ENCODE results near the gene CFAP54. TPM values are rescaled to one million over a fixed set of nuclear protein-coding genes. Genes with fewer than 3 reads are reported as not detected.

The CFAP54 gene
- total RNA-seq, 2 experiments from 2014 or later = 0.37 to 0.44 TPM

GRCh38 chr12:96906498-96906848, 417.1 kb downstream of the CFAP54 start:
- Mint-ChIP-seq H3K9me3 (ENCODE audit: low read depth) (no peaks in the 10 kb centered on the region), H3K27ac (peak overlapping the region; percentile 97), H3K36me3 (ENCODE audit: low read depth) (peaks cover 29% of the 10 kb centered on the region), H3K27me3 (no peaks in the 10 kb centered on the region), H3K4me1 (peaks cover 36% of the 10 kb centered on the region), H3K4me3 (peak overlapping the region; percentile 84)
- DNase-seq (no peak), ATAC-seq (no peak)
- ChIA-PET CTCF (no interaction called here), POLR2A (no interaction called here)
- intact Hi-C loops (cut with DNase I, micrococcal nuclease) = loop anchor here (2.0 to 5.0 kb wide), 8 partner anchors 184 to 1736 kb away; partner anchors contain the start of genes CFAP54 (in 1 of the 2), IKBIP (in 1 of the 2), LTA4H (in 1 of the 2) and SNRPF (in 1 of the 2)

- Mint-ChIP-seq H3K27me3 (no peaks in the 10 kb centered on the region), H3K9me3 (ENCODE audit: low read depth) (no peaks in the 10 kb centered on the region), H3K4me1 (peaks cover 38% of the 10 kb centered on the region), H3K4me3 (peak within 1 kb of the TSS; percentile 84), H3K27ac (peak within 1 kb of the TSS; percentile 97), H3K36me3 (ENCODE audit: low read depth) (peaks cover 31% of the 10 kb centered on the region)
- ATAC-seq (peak; percentile 84), DNase-seq (peak; percentile 89)
- CTCF ChIA-PET = interaction anchor here (0.6 kb wide), 1 partner anchor 8 kb away, joined by 4 read pairs; no protein-coding TSS in a partner anchor
- POLR2A ChIA-PET = no interaction called here
- intact Hi-C loops (cut with DNase I, micrococcal nuclease) = loop anchor here (1.0 to 5.0 kb wide), 9 partner anchors 185 to 1735 kb away; partner anchors contain the start of genes SNRPF (in 2 of the 2), CFAP54 (in 1 of the 2), IKBIP (in 1 of the 2) and LTA4H (in 1 of the 2)
These were observed 417.7 kb downstream of the CFAP54 start, which contains the start of gene NEDD1 for GRCh38 chr12:96906849-96907670. NEDD1 (plus strand) TSS chr12:96907257; CDS start chr12:96909760, 2,503 bp downstream.

- Mint-ChIP-seq H3K4me3 (peak overlapping the region; percentile 84), H3K4me1 (peaks cover 39% of the 10 kb centered on the region), H3K9me3 (ENCODE audit: low read depth) (no peaks in the 10 kb centered on the region), H3K36me3 (ENCODE audit: low read depth) (peaks cover 33% of the 10 kb centered on the region), H3K27me3 (no peaks in the 10 kb centered on the region), H3K27ac (peak overlapping the region; percentile 96)
- ChIA-PET POLR2A (no interaction called here), CTCF (interaction anchor here (0.6 kb wide), 1 partner anchor 8 kb away, joined by 4 read pairs; no protein-coding TSS in a partner anchor)
- intact Hi-C loops (cut with DNase I, micrococcal nuclease) = loop anchor here (1.0 to 5.0 kb wide), 9 partner anchors 186 to 1734 kb away; partner anchors contain the start of genes SNRPF (in 2 of the 2), CFAP54 (in 1 of the 2), IKBIP (in 1 of the 2) and LTA4H (in 1 of the 2)
- DNase-seq = peak; percentile 53
- peak; percentile 46 for ATAC-seq
These were observed 418.5 kb downstream of the CFAP54 start for GRCh38 chr12:96907671-96908422.

GRCh38 chr12:96908423-96908675, 419.0 kb downstream of the CFAP54 start:
- Mint-ChIP-seq H3K4me3 (peak overlapping the region; percentile 84), H3K27ac (peak overlapping the region; percentile 96), H3K36me3 (ENCODE audit: low read depth) (peaks cover 37% of the 10 kb centered on the region), H3K9me3 (ENCODE audit: low read depth) (no peaks in the 10 kb centered on the region), H3K4me1 (peaks cover 43% of the 10 kb centered on the region), H3K27me3 (no peaks in the 10 kb centered on the region)
- intact Hi-C loops (cut with DNase I, micrococcal nuclease) = loop anchor here (5.0 kb wide), 5 partner anchors 186 to 1734 kb away; partner anchors contain the start of genes CFAP54 (in 1 of the 2), IKBIP (in 1 of the 2) and TMPO (in 1 of the 2)
- ATAC-seq (no peak), DNase-seq (no peak)
- CTCF ChIA-PET = no interaction called here
- POLR2A ChIA-PET = no interaction called here

GRCh38 chr12:96912261-96912660, 422.9 kb downstream of the CFAP54 start:
- no peak overlapping the region for H3K27ac Mint-ChIP-seq
- H3K36me3 Mint-ChIP-seq (ENCODE audit: low read depth) = peaks cover 55% of the 10 kb centered on the region
- ATAC-seq = no peak
- ChIA-PET POLR2A (no interaction called here), CTCF (interaction anchor here (1.3 kb wide), 2 partner anchors 11 to 28 kb away, joined by 3 read pairs; no protein-coding TSS in a partner anchor)
- no peaks in the 10 kb centered on the region for H3K27me3 Mint-ChIP-seq
- H3K9me3 Mint-ChIP-seq (ENCODE audit: low read depth) = no peaks in the 10 kb centered on the region
- intact Hi-C loops (cut with DNase I, micrococcal nuclease) = loop anchor here in 1 of 2 experiments (5.0 kb wide), 1 partner anchor 335 kb away; no protein-coding TSS in a partner anchor
- DNase-seq = no peak
- H3K4me3 Mint-ChIP-seq = no peak overlapping the region
- peaks cover 50% of the 10 kb centered on the region for H3K4me1 Mint-ChIP-seq

- Mint-ChIP-seq H3K9me3 (ENCODE audit: low read depth) (no peaks in the 10 kb centered on the region), H3K36me3 (ENCODE audit: low read depth) (peaks cover 50% of the 10 kb centered on the region), H3K27ac (no peak overlapping the region), H3K27me3 (no peaks in the 10 kb centered on the region), H3K4me1 (peaks cover 51% of the 10 kb centered on the region), H3K4me3 (no peak overlapping the region)
- no peak for ATAC-seq
- ChIA-PET CTCF (interaction anchor here (0.7 to 1.5 kb wide), 4 partner anchors 10 to 30 kb away, joined by 3 read pairs; no protein-coding TSS in a partner anchor), POLR2A (interaction anchor here (0.6 kb wide), 1 partner anchor 1251 kb away, joined by 4 read pairs; no protein-coding TSS in a partner anchor)
- intact Hi-C loops (cut with DNase I, micrococcal nuclease) = loop anchor here in 1 of 2 experiments (5.0 kb wide), 1 partner anchor 336 kb away; no protein-coding TSS in a partner anchor
- no peak for DNase-seq
These were observed 423.6 kb downstream of the CFAP54 start for GRCh38 chr12:96912943-96913342.

- DNase-seq (no peak), ATAC-seq (peak; percentile 16)
- ChIA-PET POLR2A (no interaction called here), CTCF (interaction anchor here (0.6 to 1.4 kb wide), 2 partner anchors 20 to 342 kb away, joined by 3 to 4 read pairs; no protein-coding TSS in a partner anchor)
- Mint-ChIP-seq H3K4me1 (peaks cover 19% of the 10 kb centered on the region), H3K9me3 (ENCODE audit: low read depth) (no peaks in the 10 kb centered on the region), H3K27ac (no peak overlapping the region), H3K27me3 (no peaks in the 10 kb centered on the region), H3K4me3 (no peak overlapping the region), H3K36me3 (ENCODE audit: low read depth) (peaks cover 48% of the 10 kb centered on the region)
- intact Hi-C loops (cut with DNase I, micrococcal nuclease) = no loop called here
These were observed 430.3 kb downstream of the CFAP54 start for GRCh38 chr12:96919510-96920210.

Other genes with a start within 250 kb of the CFAP54 start
- gene CDK17, start 89.1 kb upstream of the CFAP54 start, total RNA-seq = 10 to 100 TPM; 38.0 to 39.4 TPM